Measurements from ENCODE around the gene SUN2.

Gene SUN2

GRCh38 chr22:38772623-38772873, 16.8 kb upstream of the SUN2 start:
- in situ Hi-C loops (cut with HindIII; ENCODE audit: low sequenced_read_pairs): no loop called here
- no peak for DNase-seq (ENCODE audit: low read depth, low spot score)
- no peak overlapping the region for H3K4me3 ChIP-seq (ENCODE audit: low read depth, low read length)
- TF ChIP-seq CTCF (IDR thresholded peaks at IDR 0.05; ENCODE audit: low read depth, low read length): no peak

- DNase-seq (ENCODE audit: low read depth, low spot score): no peak
- no peak overlapping the region for H3K4me3 ChIP-seq (ENCODE audit: low read depth, low read length)
- in situ Hi-C loops (cut with HindIII; ENCODE audit: low sequenced_read_pairs): no loop called here
- no peak for TF ChIP-seq CTCF (IDR thresholded peaks at IDR 0.05; ENCODE audit: low read depth, low read length)
These were observed 14.6 kb upstream of the SUN2 start for GRCh38 chr22:38770257-38770949.

- no peak overlapping the region for H3K4me3 ChIP-seq (ENCODE audit: low read depth, low read length)
- in situ Hi-C loops (cut with HindIII; ENCODE audit: low sequenced_read_pairs): no loop called here
These were observed 12.2 kb upstream of the SUN2 start for GRCh38 chr22:38768036-38768435.

GRCh38 chr22:38767313-38767712, 11.5 kb upstream of the SUN2 start:
- TF ChIP-seq CTCF (IDR thresholded peaks at IDR 0.05; ENCODE audit: low read depth, low read length): no peak
- no peak for DNase-seq (ENCODE audit: low read depth, low spot score)
- H3K4me3 ChIP-seq (ENCODE audit: low read depth, low read length): no peak overlapping the region
- in situ Hi-C loops (cut with HindIII; ENCODE audit: low sequenced_read_pairs): no loop called here

More at GRCh38 chr22:38768036-38768435, 12.2 kb upstream of the SUN2 start:
- no peak for TF ChIP-seq CTCF (IDR thresholded peaks at IDR 0.05; ENCODE audit: low read depth, low read length)
- no peak for DNase-seq (ENCODE audit: low read depth, low spot score)

- in situ Hi-C loops (cut with HindIII; ENCODE audit: low sequenced_read_pairs): no loop called here
- TF ChIP-seq CTCF (IDR thresholded peaks at IDR 0.05; ENCODE audit: low read depth, low read length): peak; percentile 93
- H3K4me3 ChIP-seq (ENCODE audit: low read depth, low read length): no peak overlapping the region
- peak; percentile 47 for DNase-seq (ENCODE audit: low read depth, low spot score)
These were observed 10.4 kb upstream of the SUN2 start for GRCh38 chr22:38766076-38766777.

GRCh38 chr22:38762551-38762983, 6.8 kb upstream of the SUN2 start:
- no peak for TF ChIP-seq CTCF (IDR thresholded peaks at IDR 0.05; ENCODE audit: low read depth, low read length)
- DNase-seq (ENCODE audit: low read depth, low spot score): no peak
- no peak overlapping the region for H3K4me3 ChIP-seq (ENCODE audit: low read depth, low read length)
- in situ Hi-C loops (cut with HindIII; ENCODE audit: low sequenced_read_pairs): no loop called here
